ENCODE data around the gene KRTAP2-1. TPM values are rescaled to one million over a fixed set of nuclear protein-coding genes. Genes with fewer than 3 reads are reported as not detected.

KRTAP2-1 gene
- total and polyA plus RNA-seq, 2 of the 13 experiments (the other 11 are each of a cell fraction or from before 2014, with no cell fraction given), result not detected

GRCh38 chr17:41009301-41009760 lies 37.8 kb downstream of the KRTAP2-1 start (continued):
- TF ChIP-seq ZMYM2 (CRISPR knock-in tag; IDR thresholded peaks at IDR 0.05) (no peak), NCOR1 (IDR thresholded peaks at IDR 0.05; ENCODE audit: borderline replicate concordance, low read length) (peak; percentile 57; the same call in 1 of the 2 replicates), MAZ (IDR thresholded peaks at IDR 0.05; ENCODE audit: borderline replicate concordance, low read depth, low read length) (no peak), MAZ (CRISPR knock-in tag; IDR thresholded peaks at IDR 0.05; ENCODE audit: low read depth) (no peak), RNF219 (CRISPR knock-in tag; IDR thresholded peaks at IDR 0.05) (no peak), ZNF674 (CRISPR knock-in tag; IDR thresholded peaks at IDR 0.05; ENCODE audit: low read depth) (no peak), ZHX1 (CRISPR knock-in tag; IDR thresholded peaks at IDR 0.05; ENCODE audit: low read depth) (no peak), ZNF44 (CRISPR knock-in tag; IDR thresholded peaks at IDR 0.05) (no peak), KMT2A (CRISPR knock-in tag; IDR thresholded peaks at IDR 0.05) (no peak), ZSCAN12 (CRISPR knock-in tag; IDR thresholded peaks at IDR 0.05) (no peak), RXRA (CRISPR knock-in tag; IDR thresholded peaks at IDR 0.05) (no peak; the same call in 1 of the 2 replicates), HNRNPL (IDR thresholded peaks at IDR 0.05; ENCODE audit: low read depth, low read length) (no peak), MAFG (CRISPR knock-in tag; IDR thresholded peaks at IDR 0.05) (no peak), ZNF446 (CRISPR knock-in tag; IDR thresholded peaks at IDR 0.05) (no peak), ZSCAN5A (CRISPR knock-in tag; IDR thresholded peaks at IDR 0.05; ENCODE audit: borderline replicate concordance) (no peak), REPIN1 (CRISPR knock-in tag; IDR thresholded peaks at IDR 0.05; ENCODE audit: borderline replicate concordance, low read depth) (no peak), MLX (CRISPR knock-in tag; IDR thresholded peaks at IDR 0.05) (no peak; the same call in 1 of the 2 replicates), ATF7-NPFF (CRISPR knock-in tag; IDR thresholded peaks at IDR 0.05; ENCODE audit: low read depth) (no peak), MXD4 (CRISPR knock-in tag; IDR thresholded peaks at IDR 0.05) (no peak), SOX13 (IDR thresholded peaks at IDR 0.05) (peak; percentile 97), SOX13 (CRISPR knock-in tag; conservative IDR thresholded peaks at IDR 0.05 in 1 of 2, IDR thresholded peaks at IDR 0.05 in 1 of 2) (peak in 1 of 2 experiments; percentile 100; a peak in 2 of 4 replicates), NR2F1 (CRISPR knock-in tag; IDR thresholded peaks at IDR 0.05) (peak in 1 of 2 experiments; percentile 55; a peak in 2 of 4 replicates), HOXD1 (CRISPR knock-in tag; IDR thresholded peaks at IDR 0.05) (peak; percentile 76), ZSCAN31 (CRISPR knock-in tag; IDR thresholded peaks at IDR 0.05; ENCODE audit: low read depth) (no peak), ZNF101 (CRISPR knock-in tag; IDR thresholded peaks at IDR 0.05; ENCODE audit: borderline replicate concordance, low read depth) (no peak)

Measured in HepG2 (cell line).